Measurements from ENCODE around the gene GET3. TPM values are rescaled to one million over a fixed set of nuclear protein-coding genes. Genes with fewer than 3 reads are reported as not detected.
A peak's percentile ranks its signal among the peaks of the same experiment; 100 is the strongest.

The GET3 gene
- total and polyA plus RNA-seq, 2 of the 13 experiments (the other 11 are each of a cell fraction or from before 2014, with no cell fraction given), result 57.7 to 59.4 TPM

GRCh38 chr19:12791345-12792050, 54.2 kb downstream of the GET3 start, which contains the start of gene JUNB (continued):
- TF ChIP-seq GPN1 (CRISPR knock-in tag; IDR thresholded peaks at IDR 0.05; ENCODE audit: borderline replicate concordance) (no peak), NPAS2 (CRISPR knock-in tag; IDR thresholded peaks at IDR 0.05; ENCODE audit: borderline replicate concordance) (no peak), FLYWCH1 (CRISPR knock-in tag; IDR thresholded peaks at IDR 0.05) (no peak), ZNF12 (CRISPR knock-in tag; IDR thresholded peaks at IDR 0.05) (peak; percentile 61; the same call in 1 of the 2 replicates), SRF (IDR thresholded peaks at IDR 0.05; ENCODE audit: low read depth, low read length) (no peak), ZNF510 (CRISPR knock-in tag; IDR thresholded peaks at IDR 0.05; ENCODE audit: low read depth) (no peak), IKZF5 (CRISPR knock-in tag; IDR thresholded peaks at IDR 0.05) (peak; percentile 92), ZMYM2 (CRISPR knock-in tag; IDR thresholded peaks at IDR 0.05) (no peak; the same call in 1 of the 2 replicates), AHR (CRISPR knock-in tag; IDR thresholded peaks at IDR 0.05) (peak; percentile 92), ZNF337 (CRISPR knock-in tag; IDR thresholded peaks at IDR 0.05; ENCODE audit: borderline replicate concordance, low read depth) (no peak), MIXL1 (CRISPR knock-in tag; IDR thresholded peaks at IDR 0.05) (peak; percentile 85; the same call in 1 of the 2 replicates), ZMYM3 (CRISPR knock-in tag; IDR thresholded peaks at IDR 0.05) (peak; percentile 56; the same call in 1 of the 2 replicates), HOMEZ (CRISPR knock-in tag; IDR thresholded peaks at IDR 0.05; ENCODE audit: low read depth) (no peak), ZNF329 (CRISPR knock-in tag; IDR thresholded peaks at IDR 0.05; ENCODE audit: low read depth) (peak; percentile 79; the same call in 1 of the 2 replicates), ZNF512B (CRISPR knock-in tag; IDR thresholded peaks at IDR 0.05; ENCODE audit: borderline replicate concordance) (no peak), ZNF724P (CRISPR knock-in tag; IDR thresholded peaks at IDR 0.05; ENCODE audit: borderline replicate concordance) (no peak), SNAPC4 (CRISPR knock-in tag; IDR thresholded peaks at IDR 0.05) (0 out of 2 replicates have a peak, but pooled peaks have one; percentile 17), MEIS2 (CRISPR knock-in tag; IDR thresholded peaks at IDR 0.05) (peak; percentile 93; the same call in 1 of the 2 replicates), ZSCAN12 (CRISPR knock-in tag; IDR thresholded peaks at IDR 0.05) (no peak; the same call in 1 of the 2 replicates)

Measured in HepG2 (cell line).